Measurements from ENCODE around the gene N4BP2.
"Not testable (repeated sequence)": the region's sequence is repeated elsewhere in the genome, so short reads cannot be mapped to it uniquely, and the experiment has no call there.

N4BP2 gene

GRCh38 chr4:40086421-40086820, 29.8 kb downstream of the N4BP2 start:
- no peak overlapping the region for H3K4me3 ChIP-seq (replicated peaks; ENCODE audit: low read depth, low read length)
- TF ChIP-seq CTCF (IDR thresholded peaks at IDR 0.05; ENCODE audit: low read depth, low read length, missing control alignments): no peak
- DNase-seq (ENCODE audit: extremely low read depth, low read depth): no peak

GRCh38 chr4:40087799-40088366, 31.2 kb downstream of the N4BP2 start:
- no peak for DNase-seq (ENCODE audit: extremely low read depth, low read depth)
- no peak overlapping the region for H3K4me3 ChIP-seq (replicated peaks; ENCODE audit: low read depth, low read length)
- TF ChIP-seq CTCF (IDR thresholded peaks at IDR 0.05; ENCODE audit: low read depth, low read length, missing control alignments): no peak

- not testable (repeated sequence) for H3K4me3 ChIP-seq (replicated peaks; ENCODE audit: low read depth, low read length); DNase-seq (ENCODE audit: extremely low read depth, low read depth)
Observed at GRCh38 chr4:40093400-40093799, 36.8 kb downstream of the N4BP2 start.

GRCh38 chr4:40099010-40099409, 42.4 kb downstream of the N4BP2 start:
- TF ChIP-seq CTCF (IDR thresholded peaks at IDR 0.05; ENCODE audit: low read depth, low read length, missing control alignments): no peak
- no peak overlapping the region for H3K4me3 ChIP-seq (replicated peaks; ENCODE audit: low read depth, low read length)
- DNase-seq (ENCODE audit: extremely low read depth, low read depth): no peak

GRCh38 chr4:40107150-40107549, 50.5 kb downstream of the N4BP2 start:
- not testable (repeated sequence) for DNase-seq (ENCODE audit: extremely low read depth, low read depth); H3K4me3 ChIP-seq (replicated peaks; ENCODE audit: low read depth, low read length)

- no peak overlapping the region for H3K4me3 ChIP-seq (replicated peaks; ENCODE audit: low read depth, low read length)
- no peak for TF ChIP-seq CTCF (IDR thresholded peaks at IDR 0.05; ENCODE audit: low read depth, low read length, missing control alignments)
- no peak for DNase-seq (ENCODE audit: extremely low read depth, low read depth)
Observed at GRCh38 chr4:40112027-40112792, 55.6 kb downstream of the N4BP2 start.

- no peak for DNase-seq (ENCODE audit: extremely low read depth, low read depth)
- no peak for TF ChIP-seq CTCF (IDR thresholded peaks at IDR 0.05; ENCODE audit: low read depth, low read length, missing control alignments)
- H3K4me3 ChIP-seq (replicated peaks; ENCODE audit: low read depth, low read length): no peak overlapping the region
Observed at GRCh38 chr4:40114206-40114605, 57.6 kb downstream of the N4BP2 start.

GRCh38 chr4:40118861-40119260, 62.2 kb downstream of the N4BP2 start:
- TF ChIP-seq CTCF (IDR thresholded peaks at IDR 0.05; ENCODE audit: low read depth, low read length, missing control alignments): no peak
- no peak for DNase-seq (ENCODE audit: extremely low read depth, low read depth)
- no peak overlapping the region for H3K4me3 ChIP-seq (replicated peaks; ENCODE audit: low read depth, low read length)

Measured in HFF-Myc (cell line).